Stimulated activated naive CD8-positive, alpha-beta T cell treated with anti-CD3 and anti-CD28 coated beads, Interleukin-15, amount 100 ng/mL, for 72 hours (primary cell): ENCODE measurements around the gene PRR36.
"Not testable (repeated sequence)": the region's sequence is repeated elsewhere in the genome, so short reads cannot be mapped to it uniquely, and the experiment has no call there.

Source experiments
- ATAC-seq: fragments of 150-1000 bp; cut with Tn5 transposase; 2 replicates; pipeline ENCODE4 v1.10.0; 2021; ENCODE audit warnings: mild to moderate bottlenecking, moderate library complexity
- DNase-seq, 2 donors: peaks; one replicate each; pipeline ENCODE4 v3.0.0; 2021 to 2022
- H3K27ac Mint-ChIP-seq, 2 donors: one replicate each; pipeline ENCODE4 v1.8.0; 2022; ENCODE audit warnings: mild to moderate bottlenecking in 2 of 2, mixed read lengths in 2 of 2, moderate library complexity in 2 of 2
- H3K27me3 Mint-ChIP-seq: one replicate; pipeline ENCODE4 v1.8.0; 2022; ENCODE audit warnings: mixed read lengths
- H3K4me1 Mint-ChIP-seq: one replicate; pipeline ENCODE4 v1.8.0; 2022; ENCODE audit warnings: mild to moderate bottlenecking, mixed read lengths
- H3K4me3 Mint-ChIP-seq, 2 donors: one replicate each; pipeline ENCODE4 v1.8.0; 2022; ENCODE audit warnings: mild to moderate bottlenecking in 2 of 2, mixed read lengths in 2 of 2, moderate library complexity in 1 of 2
- H3K9me3 Mint-ChIP-seq, 2 donors: one replicate each; pipeline ENCODE4 v1.8.0; 2022; ENCODE audit warnings: mixed read lengths in 2 of 2

The PRR36 gene

DNA sequence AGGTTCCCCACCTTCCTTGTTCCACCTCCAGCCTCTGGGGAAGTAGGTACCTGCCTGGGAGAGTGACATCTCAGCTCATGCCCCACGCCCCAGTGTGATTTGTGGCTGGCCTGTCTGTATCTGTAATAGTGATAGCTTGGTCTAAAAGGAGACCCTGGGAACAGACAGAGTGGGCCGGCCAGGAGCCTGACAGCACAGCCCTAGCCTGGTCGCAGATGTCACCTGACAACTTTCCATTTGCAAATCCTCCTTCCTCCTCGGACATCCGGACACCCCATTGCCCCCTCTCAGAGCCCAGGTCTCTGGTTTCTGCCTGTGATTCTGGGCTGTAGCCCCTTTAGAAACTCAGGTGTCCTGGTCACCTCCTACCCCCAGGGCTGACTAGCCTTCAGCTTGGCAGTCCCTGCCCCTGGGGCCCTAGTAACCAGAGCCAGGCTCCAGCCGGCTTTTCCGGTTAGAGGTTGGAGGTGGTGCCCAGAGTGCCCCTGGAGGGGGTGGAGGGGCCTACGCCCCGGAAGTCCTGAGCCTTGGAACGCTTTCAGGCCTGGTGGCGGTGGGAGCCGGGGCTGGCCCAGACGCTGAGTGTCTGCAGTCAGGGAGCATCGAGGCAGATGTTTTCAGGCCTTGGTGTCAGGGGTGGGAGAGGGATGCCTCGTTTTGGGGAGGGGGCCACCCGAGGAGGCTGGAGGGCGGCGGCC lies 20.6 kb upstream of the PRR36 start:
- H3K27ac Mint-ChIP-seq: no peak overlapping the region
- H3K4me3 Mint-ChIP-seq: no peak overlapping the region
- peaks cover 36% of the 10 kb centered on the region for H3K27me3 Mint-ChIP-seq
- H3K4me1 Mint-ChIP-seq: peaks cover 11% of the 10 kb centered on the region
- ATAC-seq (no peak), DNase-seq (no peak)
- no peaks in the 10 kb centered on the region for H3K9me3 Mint-ChIP-seq

DNA sequence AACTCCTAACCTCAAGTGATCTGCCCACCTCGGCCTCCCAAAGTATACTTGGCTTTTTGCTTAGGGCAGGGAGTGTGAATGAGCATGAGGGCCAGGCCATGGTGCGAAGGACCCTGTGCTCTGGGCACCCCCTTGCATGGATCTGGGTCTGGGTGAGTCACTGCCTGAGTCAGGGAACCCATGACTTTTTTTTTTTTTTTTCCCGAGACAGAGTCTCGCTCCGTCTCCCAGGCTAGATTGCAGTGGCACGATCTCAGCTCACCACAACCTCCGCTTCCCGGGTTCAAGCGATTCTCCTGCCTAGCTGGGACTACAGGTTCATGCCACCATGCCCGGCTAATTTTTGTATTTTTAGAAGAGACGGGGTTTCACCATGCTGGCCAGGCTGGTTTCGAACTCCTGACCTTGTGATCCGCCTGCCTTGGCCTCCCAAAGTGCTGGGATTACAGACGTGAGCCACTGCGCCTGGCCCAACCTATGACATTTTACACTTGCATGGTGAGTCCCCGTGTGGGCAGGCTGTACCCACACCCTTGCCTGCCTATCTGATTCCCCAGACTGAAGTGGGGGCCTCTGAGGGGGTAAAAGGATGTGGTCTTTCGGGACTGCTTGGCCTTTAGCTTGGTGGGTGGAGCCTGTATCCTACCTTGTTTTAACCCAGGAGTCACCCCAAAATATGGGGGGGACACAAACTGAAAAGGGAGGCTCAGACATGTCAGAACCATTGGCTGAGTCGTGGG lies 19.3 kb upstream of the PRR36 start:
- H3K27ac Mint-ChIP-seq: not testable (repeated sequence)

DNA sequence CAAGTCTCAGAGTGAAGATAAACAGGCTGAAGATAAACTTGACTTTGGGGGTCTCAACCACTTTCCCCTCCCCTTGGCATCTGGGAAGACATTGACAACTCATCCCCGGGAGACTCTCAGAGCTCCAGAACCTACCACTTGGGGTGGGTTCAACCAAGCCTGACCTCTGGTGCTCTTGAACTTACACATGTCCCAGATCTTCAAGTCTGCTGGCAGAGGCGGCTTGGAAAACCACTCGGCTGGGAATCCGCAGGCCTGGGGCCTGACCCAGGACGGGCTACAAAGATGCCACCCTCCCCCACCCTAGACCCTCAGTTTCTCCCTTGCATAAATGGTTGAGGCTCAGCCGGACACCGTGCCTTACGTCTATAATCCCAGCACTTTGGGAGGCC lies 14.6 kb upstream of the PRR36 start:
- ATAC-seq: no peak
- Mint-ChIP-seq H3K27me3 (peaks cover 44% of the 10 kb centered on the region), H3K27ac (no peak overlapping the region), H3K4me3 (peak overlapping the region in 1 of 2 donors; percentile 21), H3K4me1 (peaks cover 12% of the 10 kb centered on the region), H3K9me3 (no peaks in the 10 kb centered on the region)
- DNase-seq: no peak

More for the DNA sequence above, 19.3 kb upstream of the PRR36 start:
- peaks cover 11% of the 10 kb centered on the region for H3K4me1 Mint-ChIP-seq
- H3K9me3 Mint-ChIP-seq, ATAC-seq, DNase-seq: not testable (repeated sequence)
- peaks cover 48% of the 10 kb centered on the region for H3K27me3 Mint-ChIP-seq
- H3K4me3 Mint-ChIP-seq: peak overlapping the region in 1 of 2 donors; percentile 15

DNA sequence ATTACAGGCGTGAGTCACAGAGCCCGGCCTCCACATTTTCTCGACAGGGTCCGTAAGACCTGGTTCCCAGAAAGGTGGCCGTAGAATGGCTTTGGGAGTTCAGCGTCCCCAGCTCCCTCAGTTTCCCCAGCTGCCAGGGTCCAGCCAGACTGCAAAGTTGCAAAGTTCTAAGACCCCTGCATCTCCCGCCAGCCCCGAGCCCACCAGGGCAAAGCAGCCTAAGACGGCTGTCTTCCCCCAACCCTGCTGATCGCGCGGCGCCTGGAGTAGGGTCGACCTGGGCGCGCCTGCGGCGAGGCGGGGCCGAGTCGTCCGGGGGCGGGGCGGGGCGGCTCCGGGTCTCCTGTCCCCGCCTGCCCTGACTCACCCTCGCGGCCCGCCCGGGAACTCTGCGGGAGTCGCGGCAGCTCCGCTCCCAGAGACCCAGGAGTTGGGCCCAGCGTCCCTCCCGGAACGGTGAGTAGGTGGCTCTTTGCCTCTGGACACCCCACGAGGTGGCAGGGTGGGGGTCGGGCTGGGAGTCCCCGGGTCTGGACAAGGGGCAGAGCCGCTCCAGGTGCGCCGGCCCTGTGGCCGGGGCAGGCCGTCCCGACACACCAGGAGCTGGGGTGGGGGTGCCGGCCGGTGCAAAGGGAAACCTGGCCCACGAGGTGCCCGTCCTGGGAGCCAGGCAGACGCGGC lies 14.1 kb upstream of the PRR36 start, which contains the start of gene LRRC8E:
TSS of gene LRRC8E (plus strand) at position 366 of the 681 bp plus-strand sequence. CDS start 7,094 bp downstream, outside the sequence.
- H3K4me1 Mint-ChIP-seq: peaks cover 7% of the 10 kb centered on the region
- ATAC-seq (peak; percentile 74), DNase-seq (no peak)
- no peak within 1 kb of the TSS for H3K27ac Mint-ChIP-seq
- peak within 1 kb of the TSS in 1 of 2 donors; percentile 21 for H3K4me3 Mint-ChIP-seq
- H3K27me3 Mint-ChIP-seq: peaks cover 42% of the 10 kb centered on the region
- H3K9me3 Mint-ChIP-seq: no peaks in the 10 kb centered on the region

DNA sequence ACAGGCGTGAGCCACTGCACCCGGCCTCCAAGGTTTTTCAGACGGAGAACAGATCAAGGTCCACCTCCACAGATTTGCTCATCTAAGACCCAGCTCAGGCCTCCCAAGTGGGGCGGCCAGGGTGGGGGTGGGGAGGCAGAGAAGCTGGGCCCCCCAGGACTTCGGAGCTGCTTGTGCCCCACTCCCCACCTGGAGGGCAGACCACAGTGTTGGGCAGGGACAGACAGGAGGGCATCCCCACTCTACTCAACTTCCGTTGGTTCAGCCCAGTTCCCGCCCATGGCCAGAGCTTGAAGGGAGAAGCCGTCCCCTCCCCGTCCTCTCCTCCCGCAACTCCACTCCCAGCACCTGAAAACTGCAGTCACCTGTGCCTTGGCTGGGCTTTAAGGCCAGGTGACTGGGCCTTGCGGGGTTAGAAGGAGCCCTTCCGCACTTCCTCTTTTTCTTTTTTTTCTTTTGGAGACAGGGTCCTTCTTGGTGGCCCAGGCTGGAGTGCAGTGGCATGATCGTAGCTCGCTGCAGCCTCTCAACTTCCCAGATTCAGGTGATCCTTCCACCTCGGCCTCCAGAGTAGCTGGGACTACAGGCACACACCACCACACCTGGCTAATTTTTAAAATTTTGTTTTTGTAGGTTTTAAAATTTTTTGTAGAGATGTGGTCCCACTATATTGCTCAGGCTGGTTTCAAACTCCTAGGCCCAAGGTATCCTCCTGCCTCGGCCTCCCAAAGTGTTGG lies 13.4 kb upstream of the PRR36 start:
- H3K4me1 Mint-ChIP-seq: peaks cover 6% of the 10 kb centered on the region
- no peak overlapping the region for H3K27ac Mint-ChIP-seq
- H3K4me3 Mint-ChIP-seq: no peak overlapping the region
- H3K9me3 Mint-ChIP-seq: no peaks in the 10 kb centered on the region
- ATAC-seq (no peak), DNase-seq (no peak)
- H3K27me3 Mint-ChIP-seq: peaks cover 42% of the 10 kb centered on the region

DNA sequence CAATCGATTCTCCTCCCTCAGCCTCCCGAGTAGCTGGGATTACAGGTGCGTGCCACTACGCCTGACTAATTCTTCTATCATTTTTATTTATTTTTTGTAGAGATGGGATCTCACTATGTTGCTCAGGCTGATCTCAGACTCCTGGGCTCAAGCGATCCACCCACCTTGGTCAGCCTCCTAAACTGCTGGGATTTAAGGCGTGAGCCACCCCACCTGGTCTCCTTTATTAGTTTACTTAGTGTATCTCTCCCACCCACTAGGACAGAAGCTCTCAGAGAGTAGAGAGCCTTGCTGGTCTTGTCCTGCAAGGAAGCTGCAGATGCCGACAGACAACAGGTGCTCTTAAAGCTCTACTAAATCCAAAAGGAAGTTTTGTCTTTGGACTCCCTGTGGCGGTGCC lies 11.6 kb upstream of the PRR36 start:
- H3K4me3 Mint-ChIP-seq: no peak overlapping the region
- DNase-seq (no peak), ATAC-seq (no peak)
- peaks cover 33% of the 10 kb centered on the region for H3K27me3 Mint-ChIP-seq
- no peaks in the 10 kb centered on the region for H3K9me3 Mint-ChIP-seq
- peaks cover 6% of the 10 kb centered on the region for H3K4me1 Mint-ChIP-seq
- no peak overlapping the region for H3K27ac Mint-ChIP-seq

DNA sequence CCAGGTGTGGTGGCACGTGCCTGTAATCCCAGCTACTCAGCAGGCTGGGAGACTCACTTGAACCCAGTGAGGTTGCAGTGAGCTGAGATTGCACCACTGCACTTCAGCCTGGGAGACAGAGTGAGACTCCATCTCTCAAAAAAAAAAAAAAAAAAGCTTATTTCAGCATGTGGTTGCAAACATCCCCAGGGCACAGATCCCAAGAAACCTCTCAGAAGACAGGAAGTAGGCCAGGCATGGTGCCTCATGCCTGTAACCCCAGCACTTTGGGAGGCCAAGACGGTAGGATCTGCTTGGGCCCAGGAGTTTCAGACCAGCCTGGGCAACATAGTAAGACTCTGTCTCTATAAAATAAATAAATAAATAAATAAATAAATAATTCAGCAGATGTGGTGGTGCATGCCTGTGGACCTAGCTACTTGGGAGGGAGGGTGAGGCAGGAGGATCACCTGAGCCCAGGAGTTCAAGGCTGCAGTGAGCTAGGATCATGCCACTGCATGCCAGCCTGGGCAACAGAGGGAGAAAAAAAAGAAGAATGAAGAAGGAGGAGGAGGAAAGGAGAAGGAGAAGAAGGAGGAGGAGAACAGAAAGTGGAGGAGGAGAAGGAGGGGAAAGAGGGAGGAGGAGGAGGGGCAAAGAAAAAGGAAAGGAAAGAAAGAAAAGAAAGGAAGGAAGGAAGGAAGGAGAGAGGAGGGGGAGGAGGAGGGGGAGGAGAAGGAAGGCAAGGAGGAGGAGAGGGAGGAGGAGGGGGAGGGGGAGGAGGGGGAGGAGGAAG lies 9.8 kb upstream of the PRR36 start:
- ATAC-seq (no peak), DNase-seq (no peak)
- peaks cover 18% of the 10 kb centered on the region for H3K27me3 Mint-ChIP-seq
- H3K4me3 Mint-ChIP-seq: no peak overlapping the region
- H3K9me3 Mint-ChIP-seq: no peaks in the 10 kb centered on the region
- no peak overlapping the region for H3K27ac Mint-ChIP-seq
- H3K4me1 Mint-ChIP-seq: peaks cover 6% of the 10 kb centered on the region

DNA sequence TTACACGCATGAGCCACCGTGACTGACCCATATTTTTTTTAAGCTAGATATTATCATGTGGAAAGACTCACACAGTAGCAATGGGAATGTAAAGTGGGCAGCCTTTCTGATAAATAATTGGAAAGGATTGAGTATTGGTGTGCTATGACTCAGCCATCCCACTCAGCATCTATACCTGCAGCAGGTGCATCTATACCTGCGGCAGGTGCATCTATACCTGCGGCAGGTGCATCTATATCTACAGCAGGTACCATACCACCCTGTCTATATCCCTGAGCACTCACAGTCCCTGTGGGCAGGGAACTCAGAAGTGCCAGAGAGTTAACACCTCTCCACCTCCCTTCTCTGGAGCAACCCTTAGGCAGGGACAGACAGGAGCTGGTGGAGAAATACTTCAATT lies 8.9 kb upstream of the PRR36 start:
- ATAC-seq (no peak), DNase-seq (no peak)
- Mint-ChIP-seq H3K4me3 (no peak overlapping the region), H3K27ac (peak overlapping the region in 1 of 2 donors; percentile 42), H3K9me3 (no peaks in the 10 kb centered on the region), H3K4me1 (peaks cover 6% of the 10 kb centered on the region), H3K27me3 (peaks cover 14% of the 10 kb centered on the region)

DNA sequence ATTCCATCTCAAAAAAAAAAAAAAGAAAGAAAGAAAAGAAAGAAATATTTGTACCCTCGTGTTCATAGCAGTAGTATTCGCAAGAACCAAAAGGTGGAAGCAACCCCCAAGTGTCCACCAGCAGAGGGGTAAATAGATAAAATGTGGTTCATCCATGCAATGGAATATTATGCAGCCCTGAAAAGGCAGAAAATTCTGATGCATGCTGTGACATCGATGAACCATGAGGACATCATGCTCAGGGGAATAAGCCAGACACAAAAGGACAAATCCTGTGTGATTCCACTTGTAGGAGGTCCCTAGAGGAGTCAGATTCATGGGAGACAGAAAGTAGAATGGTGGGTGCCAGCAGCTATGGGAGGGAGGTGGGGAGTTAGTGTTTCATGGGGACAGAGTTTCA lies 7.7 kb upstream of the PRR36 start:
- no peak for ATAC-seq
- DNase-seq: no peak
- Mint-ChIP-seq H3K4me1 (peaks cover 6% of the 10 kb centered on the region), H3K27me3 (peaks cover 2% of the 10 kb centered on the region), H3K27ac (no peak overlapping the region), H3K4me3 (no peak overlapping the region), H3K9me3 (no peaks in the 10 kb centered on the region)

DNA sequence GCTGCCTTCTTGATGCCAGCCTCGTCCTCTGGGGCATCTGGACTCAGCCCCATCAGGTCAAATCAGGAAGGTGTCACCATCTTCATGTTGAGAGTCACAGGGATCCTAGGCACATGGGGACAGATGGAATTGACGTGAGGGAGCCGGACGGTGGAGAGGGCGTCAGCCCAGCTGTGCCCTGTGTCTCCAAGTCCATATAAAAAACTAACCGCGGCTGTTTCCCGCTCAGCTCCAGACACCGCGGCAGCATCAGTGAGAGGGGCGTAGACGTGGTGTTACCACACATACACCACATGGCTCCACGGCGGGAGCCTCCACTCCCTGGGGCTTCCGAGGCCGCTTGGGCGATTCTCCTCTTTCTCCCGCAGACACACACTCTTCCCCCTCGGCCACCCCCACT lies 5.6 kb upstream of the PRR36 start:
- Mint-ChIP-seq H3K9me3 (no peaks in the 10 kb centered on the region), H3K4me3 (no peak overlapping the region), H3K27ac (no peak overlapping the region), H3K4me1 (peaks cover 8% of the 10 kb centered on the region), H3K27me3 (peaks cover 9% of the 10 kb centered on the region)
- DNase-seq (no peak), ATAC-seq (peak; percentile 50)

DNA sequence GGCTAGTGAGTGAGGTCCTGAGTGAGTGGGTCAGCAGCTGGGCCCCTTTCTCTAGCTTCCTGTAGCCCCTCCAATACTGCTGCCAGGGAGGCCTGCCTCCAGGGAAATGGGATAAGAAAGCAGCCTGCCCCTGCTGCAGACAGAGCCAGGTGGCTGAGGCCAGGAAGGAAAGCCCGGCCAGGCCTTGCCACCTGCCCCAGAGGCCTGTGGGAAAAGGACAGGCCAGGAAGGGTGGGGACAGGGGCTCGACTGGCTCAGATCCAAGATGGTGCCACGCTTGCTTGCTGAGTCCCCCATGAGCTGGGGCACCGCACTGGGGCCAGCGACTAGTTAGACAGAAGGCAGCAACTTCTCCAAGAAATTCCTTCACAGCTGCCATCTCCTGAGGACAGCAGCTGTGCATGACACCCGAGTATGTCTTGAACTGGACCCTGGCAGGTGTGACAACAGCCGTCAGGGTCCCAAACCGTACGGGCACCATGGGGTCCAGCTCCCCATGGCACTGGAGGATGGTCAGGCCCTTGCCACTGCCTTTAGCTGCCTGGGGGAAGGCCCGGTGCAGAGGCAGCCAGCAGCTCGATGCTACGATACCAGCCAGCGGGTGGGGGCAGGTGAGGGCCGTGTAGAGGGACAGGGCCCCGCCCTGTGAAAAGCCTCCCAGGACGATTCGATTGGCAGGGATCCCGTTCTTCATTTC lies 5.1 kb upstream of the PRR36 start:
- ATAC-seq (peak; percentile 40), DNase-seq (no peak)
- Mint-ChIP-seq H3K27ac (no peak overlapping the region), H3K4me1 (peaks cover 10% of the 10 kb centered on the region), H3K27me3 (peaks cover 15% of the 10 kb centered on the region), H3K9me3 (no peaks in the 10 kb centered on the region), H3K4me3 (no peak overlapping the region)

DNA sequence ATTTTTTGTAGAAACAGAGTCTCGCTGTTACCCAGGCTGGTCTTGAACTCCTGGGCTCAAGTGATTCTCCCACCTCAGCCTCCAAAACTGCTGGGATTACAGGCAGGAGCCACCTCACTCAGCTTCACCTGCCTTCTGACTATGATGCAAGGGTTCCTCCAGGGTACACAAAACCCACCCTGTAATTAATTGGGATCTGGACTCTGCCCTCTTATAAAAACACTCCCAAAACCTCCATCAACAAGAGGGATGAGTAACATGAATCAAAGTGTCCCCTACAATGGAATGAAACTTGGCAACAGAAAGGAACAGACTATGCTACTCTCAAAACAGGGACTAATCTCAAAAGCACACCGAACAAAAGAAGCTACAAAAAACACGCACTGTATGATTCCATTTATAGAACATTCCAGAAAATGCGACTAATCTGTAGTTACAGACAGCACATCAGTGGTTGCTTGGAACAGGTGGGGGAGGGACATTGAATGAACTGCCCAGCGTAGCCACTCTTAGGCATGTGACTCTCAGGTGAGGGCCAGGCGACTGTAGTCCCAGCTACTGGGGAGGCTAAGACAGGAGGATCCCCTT lies 3.2 kb upstream of the PRR36 start:
- peaks cover 18% of the 10 kb centered on the region for H3K4me1 Mint-ChIP-seq
- no peak overlapping the region for H3K4me3 Mint-ChIP-seq
- H3K27me3 Mint-ChIP-seq: peaks cover 32% of the 10 kb centered on the region
- DNase-seq (no peak), ATAC-seq (no peak)
- H3K9me3 Mint-ChIP-seq: no peaks in the 10 kb centered on the region
- no peak overlapping the region for H3K27ac Mint-ChIP-seq

DNA sequence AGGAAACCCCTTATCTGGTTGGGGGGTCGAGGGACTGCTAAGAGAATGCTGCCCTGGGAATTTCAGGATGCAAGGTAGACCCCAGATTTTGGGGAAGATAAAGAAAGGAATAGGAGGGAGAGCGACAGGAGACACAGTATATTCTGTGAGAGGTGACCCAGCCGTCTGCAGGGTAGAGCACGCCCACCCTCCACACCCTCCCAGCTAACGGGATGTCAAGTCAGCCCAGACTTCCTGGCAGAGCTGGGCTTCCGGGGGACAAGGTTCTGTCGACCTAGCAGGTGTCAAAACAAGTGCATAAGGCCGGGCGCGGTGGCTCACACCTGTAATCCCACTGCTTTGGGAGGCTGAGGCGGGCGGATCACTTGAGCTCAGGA lies 695 bp upstream of the PRR36 start:
- no peak for ATAC-seq
- Mint-ChIP-seq H3K9me3 (no peaks in the 10 kb centered on the region), H3K4me3 (peak overlapping the region; percentile 49 to 86), H3K4me1 (peaks cover 43% of the 10 kb centered on the region), H3K27me3 (peaks cover 47% of the 10 kb centered on the region), H3K27ac (no peak overlapping the region)
- DNase-seq: no peak
